SK-N-SH (cell line): ENCODE measurements around the gene PCBP4.

ENCODE experiments used
- CTCF ChIP-seq: fragments of 200-600 bp; sonication (generic); IDR thresholded peaks from 2 replicates; pipeline ENCODE4 v1.6.1; 2017; ENCODE audit warnings: antibody characterized with exemption, mild to moderate bottlenecking, moderate library complexity
- REST ChIP-seq: IDR thresholded peaks from 2 replicates; pipeline ENCODE4 v1.6.1; 2012; ENCODE audit warnings: mild to moderate bottlenecking, low read depth, low read length, moderate library complexity
- SIN3A ChIP-seq: IDR thresholded peaks from 2 replicates; pipeline ENCODE4 v1.6.1; 2012; ENCODE audit warnings: low read depth, mild to moderate bottlenecking, low read length, moderate library complexity, borderline replicate concordance
- SMC3 ChIP-seq: IDR thresholded peaks from 2 replicates; pipeline ENCODE4 v1.6.1; 2012; ENCODE audit warnings: low read depth, low read length, improper control_type of control experiment

GRCh38 chr3:51971350-51971749 is 4.1 kb upstream of the PCBP4 start:
- TF ChIP-seq REST (no peak), SMC3 (no peak), CTCF (no peak), SIN3A (no peak)
